ENCODE results near the gene PJA2.

DNA sequence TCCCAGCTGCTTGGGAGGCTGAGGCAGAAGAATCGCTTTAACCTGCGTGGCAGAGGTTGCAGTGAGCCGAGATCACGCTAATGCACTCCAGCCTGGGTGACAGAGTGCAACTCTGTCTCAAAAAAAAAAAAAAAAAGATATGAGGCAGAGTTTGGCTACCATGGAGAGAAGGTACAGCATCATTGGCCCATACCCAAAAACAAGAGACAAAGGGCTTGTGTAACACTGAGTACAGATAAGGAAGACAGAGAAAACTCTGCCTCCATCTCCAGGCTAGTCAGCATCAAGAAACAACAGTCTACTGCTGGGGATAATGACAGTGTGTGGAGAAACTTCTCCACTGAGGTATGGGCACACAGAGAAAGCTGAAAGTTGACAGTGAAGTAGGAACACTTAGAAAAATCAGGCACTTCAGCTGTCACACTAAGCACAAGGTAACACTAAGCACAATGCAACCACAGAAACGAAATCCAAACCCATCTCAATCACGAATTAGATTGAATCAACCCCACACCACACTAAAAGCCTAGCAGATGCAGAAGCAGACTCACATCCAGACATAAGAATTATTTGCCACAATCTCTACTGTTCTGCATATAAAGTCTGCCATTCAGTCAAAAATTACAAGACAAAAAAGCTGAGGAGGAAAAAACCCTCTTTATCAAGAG lies 10.5 kb downstream of the PJA2 start:
- no peak for TF ChIP-seq POLR2A (IDR thresholded peaks at IDR 0.05)
- TF ChIP-seq CTCF (IDR thresholded peaks at IDR 0.05): no peak
